Liver (tissue), 3 donors: ENCODE results near the gene TSPAN15.

Source experiments
- EGR1 ChIP-seq, 2 donors: IDR thresholded peaks; 2 replicates each; pipeline ENCODE4 v1.6.1; 2016 to 2018; ENCODE audit warnings: antibody characterized with exemption in 2 of 2, low read depth in 2 of 2
- GABPA ChIP-seq, 2 donors: IDR thresholded peaks in 1 of 2; conservative IDR thresholded peaks in 1 of 2; 2 replicates each; pipeline ENCODE4 v1.6.1; 2016; ENCODE audit warnings: antibody characterized with exemption in 2 of 2, mild to moderate bottlenecking in 1 of 2, moderate library complexity in 1 of 2
- HNF4A ChIP-seq, 2 donors: conservative IDR thresholded peaks; 2 replicates each; pipeline ENCODE4 v1.6.1; 2016; ENCODE audit warnings: antibody characterized with exemption in 2 of 2, mild to moderate bottlenecking in 2 of 2
- YY1 ChIP-seq: IDR thresholded peaks from 2 replicates; pipeline ENCODE4 v1.6.1; 2016; ENCODE audit warnings: antibody characterized with exemption, mild to moderate bottlenecking
- TF ChIP-seq, protein P1 (sequence below): fragments of 150-350 bp; IDR thresholded peaks from 2 replicates; pipeline ENCODE4 v1.5.1; 2017; ENCODE audit warnings: improper control_type of control experiment, low read depth, low read length; ENCODE audit not compliant: missing input control
- TF ChIP-seq, protein P2 (sequence below): IDR thresholded peaks from 2 replicates; pipeline ENCODE4 v1.6.1; 2016; ENCODE audit warnings: antibody characterized with exemption
- TF ChIP-seq, protein P3 (sequence below): IDR thresholded peaks from 2 replicates; pipeline ENCODE4 v1.6.1; 2016; ENCODE audit warnings: antibody characterized with exemption
- TF ChIP-seq, protein P4 (sequence below): IDR thresholded peaks from 2 replicates; pipeline ENCODE4 v1.6.1; 2016; ENCODE audit warnings: antibody characterized with exemption, mild to moderate bottlenecking
- donor health status: healthy.
- donor health status: healthy.

DNA sequence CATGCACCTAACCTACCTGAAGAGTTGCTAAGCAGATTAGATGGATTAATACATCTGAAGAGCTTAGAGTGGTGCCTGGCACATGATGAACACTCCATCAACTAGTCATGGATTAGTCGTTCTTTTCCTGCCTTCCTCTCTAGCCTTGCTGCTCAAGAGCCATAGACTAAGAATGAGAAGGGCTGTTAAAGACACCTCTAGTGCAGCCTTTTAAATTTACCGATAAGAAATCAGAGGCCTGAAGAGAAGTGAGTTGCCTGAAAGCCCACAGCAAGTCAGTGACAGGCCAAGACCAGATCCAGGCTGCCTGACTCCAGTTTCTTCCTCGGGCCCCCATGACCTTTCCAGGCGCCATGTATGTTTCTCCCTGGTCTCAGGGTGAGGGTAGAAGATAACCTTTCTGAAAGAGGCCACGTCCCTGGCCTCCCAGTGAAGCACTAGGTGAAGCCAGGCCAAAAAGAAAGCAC lies 6.5 kb downstream of the TSPAN15 start:
- TF ChIP-seq, protein P1, sequence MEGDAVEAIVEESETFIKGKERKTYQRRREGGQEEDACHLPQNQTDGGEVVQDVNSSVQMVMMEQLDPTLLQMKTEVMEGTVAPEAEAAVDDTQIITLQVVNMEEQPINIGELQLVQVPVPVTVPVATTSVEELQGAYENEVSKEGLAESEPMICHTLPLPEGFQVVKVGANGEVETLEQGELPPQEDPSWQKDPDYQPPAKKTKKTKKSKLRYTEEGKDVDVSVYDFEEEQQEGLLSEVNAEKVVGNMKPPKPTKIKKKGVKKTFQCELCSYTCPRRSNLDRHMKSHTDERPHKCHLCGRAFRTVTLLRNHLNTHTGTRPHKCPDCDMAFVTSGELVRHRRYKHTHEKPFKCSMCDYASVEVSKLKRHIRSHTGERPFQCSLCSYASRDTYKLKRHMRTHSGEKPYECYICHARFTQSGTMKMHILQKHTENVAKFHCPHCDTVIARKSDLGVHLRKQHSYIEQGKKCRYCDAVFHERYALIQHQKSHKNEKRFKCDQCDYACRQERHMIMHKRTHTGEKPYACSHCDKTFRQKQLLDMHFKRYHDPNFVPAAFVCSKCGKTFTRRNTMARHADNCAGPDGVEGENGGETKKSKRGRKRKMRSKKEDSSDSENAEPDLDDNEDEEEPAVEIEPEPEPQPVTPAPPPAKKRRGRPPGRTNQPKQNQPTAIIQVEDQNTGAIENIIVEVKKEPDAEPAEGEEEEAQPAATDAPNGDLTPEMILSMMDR, result no peak
- TF ChIP-seq, protein P2, sequence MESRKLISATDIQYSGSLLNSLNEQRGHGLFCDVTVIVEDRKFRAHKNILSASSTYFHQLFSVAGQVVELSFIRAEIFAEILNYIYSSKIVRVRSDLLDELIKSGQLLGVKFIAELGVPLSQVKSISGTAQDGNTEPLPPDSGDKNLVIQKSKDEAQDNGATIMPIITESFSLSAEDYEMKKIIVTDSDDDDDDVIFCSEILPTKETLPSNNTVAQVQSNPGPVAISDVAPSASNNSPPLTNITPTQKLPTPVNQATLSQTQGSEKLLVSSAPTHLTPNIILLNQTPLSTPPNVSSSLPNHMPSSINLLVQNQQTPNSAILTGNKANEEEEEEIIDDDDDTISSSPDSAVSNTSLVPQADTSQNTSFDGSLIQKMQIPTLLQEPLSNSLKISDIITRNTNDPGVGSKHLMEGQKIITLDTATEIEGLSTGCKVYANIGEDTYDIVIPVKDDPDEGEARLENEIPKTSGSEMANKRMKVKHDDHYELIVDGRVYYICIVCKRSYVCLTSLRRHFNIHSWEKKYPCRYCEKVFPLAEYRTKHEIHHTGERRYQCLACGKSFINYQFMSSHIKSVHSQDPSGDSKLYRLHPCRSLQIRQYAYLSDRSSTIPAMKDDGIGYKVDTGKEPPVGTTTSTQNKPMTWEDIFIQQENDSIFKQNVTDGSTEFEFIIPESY, result no peak
- TF ChIP-seq GABPA (IDR thresholded peaks at IDR 0.05 in 1 of 2, conservative IDR thresholded peaks at IDR 0.05 in 1 of 2), result no peak
- no peak for TF ChIP-seq YY1
- TF ChIP-seq, protein P3, sequence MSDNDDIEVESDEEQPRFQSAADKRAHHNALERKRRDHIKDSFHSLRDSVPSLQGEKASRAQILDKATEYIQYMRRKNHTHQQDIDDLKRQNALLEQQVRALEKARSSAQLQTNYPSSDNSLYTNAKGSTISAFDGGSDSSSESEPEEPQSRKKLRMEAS, result no peak
- TF ChIP-seq, protein P4, sequence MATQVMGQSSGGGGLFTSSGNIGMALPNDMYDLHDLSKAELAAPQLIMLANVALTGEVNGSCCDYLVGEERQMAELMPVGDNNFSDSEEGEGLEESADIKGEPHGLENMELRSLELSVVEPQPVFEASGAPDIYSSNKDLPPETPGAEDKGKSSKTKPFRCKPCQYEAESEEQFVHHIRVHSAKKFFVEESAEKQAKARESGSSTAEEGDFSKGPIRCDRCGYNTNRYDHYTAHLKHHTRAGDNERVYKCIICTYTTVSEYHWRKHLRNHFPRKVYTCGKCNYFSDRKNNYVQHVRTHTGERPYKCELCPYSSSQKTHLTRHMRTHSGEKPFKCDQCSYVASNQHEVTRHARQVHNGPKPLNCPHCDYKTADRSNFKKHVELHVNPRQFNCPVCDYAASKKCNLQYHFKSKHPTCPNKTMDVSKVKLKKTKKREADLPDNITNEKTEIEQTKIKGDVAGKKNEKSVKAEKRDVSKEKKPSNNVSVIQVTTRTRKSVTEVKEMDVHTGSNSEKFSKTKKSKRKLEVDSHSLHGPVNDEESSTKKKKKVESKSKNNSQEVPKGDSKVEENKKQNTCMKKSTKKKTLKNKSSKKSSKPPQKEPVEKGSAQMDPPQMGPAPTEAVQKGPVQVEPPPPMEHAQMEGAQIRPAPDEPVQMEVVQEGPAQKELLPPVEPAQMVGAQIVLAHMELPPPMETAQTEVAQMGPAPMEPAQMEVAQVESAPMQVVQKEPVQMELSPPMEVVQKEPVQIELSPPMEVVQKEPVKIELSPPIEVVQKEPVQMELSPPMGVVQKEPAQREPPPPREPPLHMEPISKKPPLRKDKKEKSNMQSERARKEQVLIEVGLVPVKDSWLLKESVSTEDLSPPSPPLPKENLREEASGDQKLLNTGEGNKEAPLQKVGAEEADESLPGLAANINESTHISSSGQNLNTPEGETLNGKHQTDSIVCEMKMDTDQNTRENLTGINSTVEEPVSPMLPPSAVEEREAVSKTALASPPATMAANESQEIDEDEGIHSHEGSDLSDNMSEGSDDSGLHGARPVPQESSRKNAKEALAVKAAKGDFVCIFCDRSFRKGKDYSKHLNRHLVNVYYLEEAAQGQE, result no peak
- no peak for TF ChIP-seq EGR1 (IDR thresholded peaks at IDR 0.05; ENCODE audit: low read depth in 2 of 2)
- TF ChIP-seq HNF4A (conservative IDR thresholded peaks at IDR 0.05), result no peak
